SH-SY5Y (cell line): ENCODE results near the gene TEX19.

Source experiments
- GATA2 ChIP-seq: IDR thresholded peaks from 2 replicates; pipeline ENCODE4 v1.6.1; 2011; ENCODE audit warnings: mild to moderate bottlenecking, low read depth, low read length
- GATA3 ChIP-seq: IDR thresholded peaks from 2 replicates; pipeline ENCODE4 v1.6.1; 2011; ENCODE audit warnings: low read depth, mild to moderate bottlenecking, low read length, moderate library complexity

Gene TEX19

DNA sequence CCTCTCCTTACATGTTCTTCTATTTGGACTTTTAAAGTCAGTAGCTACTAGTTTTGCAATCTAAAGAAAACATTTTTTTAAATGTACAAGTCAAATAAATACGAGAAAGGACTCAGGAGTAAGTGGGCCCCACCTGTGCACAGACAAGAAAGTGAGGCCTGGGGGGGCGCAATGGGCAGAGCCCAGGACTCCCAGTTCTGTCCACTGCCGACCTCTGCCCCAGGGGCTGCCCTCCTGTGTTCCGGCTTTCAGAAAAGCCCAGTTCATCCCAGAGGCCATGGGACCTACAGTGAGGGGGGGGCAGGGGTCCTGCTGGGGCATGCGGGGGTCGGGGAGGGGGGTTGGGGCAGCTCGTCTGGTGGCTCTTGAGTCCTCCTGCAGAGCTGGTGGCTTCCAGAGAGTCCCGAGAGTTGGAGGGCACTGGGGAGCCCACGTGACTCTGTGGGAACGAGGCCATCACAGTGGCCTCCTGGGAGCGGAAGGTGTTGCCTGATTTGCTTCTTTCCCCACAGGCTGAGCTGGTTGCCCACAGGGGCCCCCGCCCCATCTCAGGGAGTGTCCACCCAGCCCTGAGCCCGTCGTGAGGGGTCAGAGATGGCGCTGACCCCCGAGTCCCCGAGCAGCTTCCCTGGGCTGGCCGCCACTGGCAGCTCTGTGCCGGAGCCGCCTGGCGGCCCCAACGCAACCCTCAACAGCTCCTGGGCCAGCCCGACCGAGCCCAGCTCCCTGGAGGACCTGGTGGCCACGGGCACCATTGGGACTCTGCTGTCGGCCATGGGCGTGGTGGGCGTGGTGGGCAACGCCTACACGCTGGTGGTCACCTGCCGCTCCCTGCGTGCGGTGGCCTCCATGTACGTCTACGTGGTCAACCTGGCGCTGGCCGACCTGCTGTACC lies 14.9 kb downstream of the TEX19 start:
- TF ChIP-seq GATA2, result no peak
- TF ChIP-seq GATA3, result no peak

DNA sequence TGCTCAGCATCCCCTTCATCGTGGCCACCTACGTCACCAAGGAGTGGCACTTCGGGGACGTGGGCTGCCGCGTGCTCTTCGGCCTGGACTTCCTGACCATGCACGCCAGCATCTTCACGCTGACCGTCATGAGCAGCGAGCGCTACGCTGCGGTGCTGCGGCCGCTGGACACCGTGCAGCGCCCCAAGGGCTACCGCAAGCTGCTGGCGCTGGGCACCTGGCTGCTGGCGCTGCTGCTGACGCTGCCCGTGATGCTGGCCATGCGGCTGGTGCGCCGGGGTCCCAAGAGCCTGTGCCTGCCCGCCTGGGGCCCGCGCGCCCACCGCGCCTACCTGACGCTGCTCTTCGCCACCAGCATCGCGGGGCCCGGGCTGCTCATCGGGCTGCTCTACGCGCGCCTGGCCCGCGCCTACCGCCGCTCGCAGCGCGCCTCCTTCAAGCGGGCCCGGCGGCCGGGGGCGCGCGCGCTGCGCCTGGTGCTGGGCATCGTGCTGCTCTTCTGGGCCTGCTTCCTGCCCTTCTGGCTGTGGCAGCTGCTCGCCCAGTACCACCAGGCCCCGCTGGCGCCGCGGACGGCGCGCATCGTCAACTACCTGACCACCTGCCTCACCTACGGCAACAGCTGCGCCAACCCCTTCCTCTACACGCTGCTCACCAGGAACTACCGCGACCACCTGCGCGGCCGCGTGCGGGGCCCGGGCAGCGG lies 15.7 kb downstream of the TEX19 start:
- no peak for TF ChIP-seq GATA3
- TF ChIP-seq GATA2, result no peak

DNA sequence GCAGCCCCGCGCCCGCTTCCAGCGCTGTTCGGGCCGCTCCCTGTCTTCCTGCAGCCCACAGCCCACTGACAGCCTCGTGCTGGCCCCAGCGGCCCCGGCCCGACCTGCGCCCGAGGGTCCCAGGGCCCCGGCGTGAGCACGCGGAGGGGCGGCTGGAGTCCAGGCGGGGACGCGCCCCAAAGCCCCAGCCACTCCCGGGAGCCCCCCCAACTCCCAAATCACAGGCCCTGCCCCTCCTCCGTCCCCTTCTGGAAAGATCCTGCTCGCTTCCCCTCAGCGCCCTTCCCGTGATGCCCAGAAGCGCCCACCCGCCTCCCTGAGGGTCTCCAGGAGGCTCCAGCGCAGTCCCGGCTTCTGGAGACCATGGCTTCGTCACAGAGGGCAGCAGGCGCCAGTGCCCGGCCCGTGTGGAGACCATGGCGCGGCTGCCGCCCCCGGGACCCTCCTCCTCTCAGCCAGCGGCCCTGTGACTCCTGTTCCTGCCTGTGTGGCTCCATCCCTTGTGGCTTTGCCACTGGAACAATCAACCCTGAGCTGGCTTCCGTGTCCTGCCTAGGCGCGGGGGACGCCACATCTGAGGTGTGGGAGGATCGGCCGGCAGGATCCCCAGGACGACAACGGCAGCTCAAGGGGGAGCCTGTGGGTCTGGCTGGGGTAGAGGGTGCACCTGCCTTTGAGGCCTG lies 16.5 kb downstream of the TEX19 start:
- TF ChIP-seq GATA3 (no peak), GATA2 (no peak)

DNA sequence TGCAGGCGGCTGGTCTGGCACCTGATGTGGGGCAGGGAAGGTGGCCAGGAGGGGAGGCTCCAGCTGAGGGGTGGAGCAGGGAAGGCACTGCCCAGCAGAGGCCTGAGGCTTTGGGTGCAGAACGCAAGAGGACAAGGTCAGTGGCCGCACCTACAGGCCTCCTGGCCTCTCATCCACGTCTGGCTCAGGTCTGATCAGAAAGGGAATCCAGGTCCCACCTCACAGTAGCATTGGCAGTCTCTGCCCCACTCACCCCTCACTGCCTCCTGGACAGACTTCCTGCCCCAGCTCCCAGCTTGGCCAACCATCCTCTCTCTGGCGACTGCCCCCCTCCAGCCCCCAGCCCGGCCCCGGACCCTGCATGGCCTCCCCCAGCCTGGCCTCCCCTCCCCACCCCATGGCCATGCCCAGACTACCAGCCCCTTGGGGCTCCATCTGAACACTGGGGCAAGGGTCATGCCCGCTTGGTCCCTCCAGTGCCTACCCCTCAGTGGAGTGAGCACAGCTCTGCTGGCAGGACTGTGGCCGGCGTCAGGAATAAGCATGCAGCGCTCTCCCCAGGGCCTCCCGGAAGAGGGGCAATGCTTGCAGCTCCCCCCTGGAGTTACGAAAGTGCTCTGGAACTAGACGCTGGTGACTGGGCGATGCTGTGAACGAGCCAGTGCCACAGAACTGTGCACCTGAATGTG lies 17.1 kb downstream of the TEX19 start:
- TF ChIP-seq GATA2 (no peak), GATA3 (no peak)

DNA sequence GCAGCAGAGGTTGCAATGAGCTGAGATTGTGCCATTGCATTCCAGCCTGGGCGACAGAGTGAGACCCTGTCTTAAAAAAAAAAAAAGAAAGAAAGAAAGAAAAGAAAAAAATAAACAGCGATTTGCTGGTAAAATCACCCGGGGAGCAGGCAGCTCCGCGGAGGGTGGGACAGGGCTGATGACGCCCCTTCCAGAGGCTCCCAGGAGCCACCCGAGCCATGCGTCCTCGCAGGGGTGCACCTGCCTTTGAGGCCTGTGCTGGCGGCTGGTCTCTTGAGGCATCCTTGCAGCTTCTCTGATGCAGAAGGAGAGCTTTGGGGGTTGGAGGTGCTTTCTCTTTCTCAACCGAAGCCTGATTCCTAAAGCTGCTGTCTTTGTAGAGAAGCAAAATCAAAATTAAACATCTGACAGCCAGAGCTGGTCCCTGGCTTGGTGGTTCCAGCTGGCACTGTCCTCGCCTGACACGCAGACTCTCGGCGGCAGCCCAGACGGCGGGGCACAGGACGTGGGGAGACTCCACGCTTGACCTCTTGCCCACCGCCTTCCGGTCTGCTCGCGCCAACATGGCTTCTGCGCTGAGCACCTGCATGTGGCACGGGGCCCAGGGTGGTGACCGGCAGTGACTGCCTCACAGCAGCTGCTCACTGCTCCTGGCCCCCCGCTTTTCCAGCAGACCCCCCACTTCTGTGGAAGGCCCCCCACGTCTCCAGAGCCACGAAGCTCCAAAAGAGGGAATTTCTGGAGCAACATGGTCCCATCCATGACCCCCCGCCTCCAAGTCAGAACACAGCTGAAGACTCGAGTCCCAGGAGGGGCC lies 19.1 kb downstream of the TEX19 start:
- TF ChIP-seq GATA3, result no peak
- no peak for TF ChIP-seq GATA2

DNA sequence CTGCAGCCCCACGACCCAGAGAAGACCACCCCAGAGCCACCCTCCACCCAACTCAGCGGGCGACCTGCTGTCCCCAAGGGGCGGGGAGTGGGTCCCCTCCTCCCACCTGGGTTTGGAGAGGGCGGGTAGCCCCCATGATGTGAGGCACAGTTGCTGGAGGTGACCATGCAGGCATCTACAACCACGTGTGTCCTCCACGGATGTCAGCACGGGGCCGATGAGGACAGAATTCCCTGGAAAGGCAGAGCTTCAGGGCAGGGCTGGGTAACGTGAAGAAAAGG lies 19.6 kb downstream of the TEX19 start:
- TF ChIP-seq GATA2, result no peak

DNA sequence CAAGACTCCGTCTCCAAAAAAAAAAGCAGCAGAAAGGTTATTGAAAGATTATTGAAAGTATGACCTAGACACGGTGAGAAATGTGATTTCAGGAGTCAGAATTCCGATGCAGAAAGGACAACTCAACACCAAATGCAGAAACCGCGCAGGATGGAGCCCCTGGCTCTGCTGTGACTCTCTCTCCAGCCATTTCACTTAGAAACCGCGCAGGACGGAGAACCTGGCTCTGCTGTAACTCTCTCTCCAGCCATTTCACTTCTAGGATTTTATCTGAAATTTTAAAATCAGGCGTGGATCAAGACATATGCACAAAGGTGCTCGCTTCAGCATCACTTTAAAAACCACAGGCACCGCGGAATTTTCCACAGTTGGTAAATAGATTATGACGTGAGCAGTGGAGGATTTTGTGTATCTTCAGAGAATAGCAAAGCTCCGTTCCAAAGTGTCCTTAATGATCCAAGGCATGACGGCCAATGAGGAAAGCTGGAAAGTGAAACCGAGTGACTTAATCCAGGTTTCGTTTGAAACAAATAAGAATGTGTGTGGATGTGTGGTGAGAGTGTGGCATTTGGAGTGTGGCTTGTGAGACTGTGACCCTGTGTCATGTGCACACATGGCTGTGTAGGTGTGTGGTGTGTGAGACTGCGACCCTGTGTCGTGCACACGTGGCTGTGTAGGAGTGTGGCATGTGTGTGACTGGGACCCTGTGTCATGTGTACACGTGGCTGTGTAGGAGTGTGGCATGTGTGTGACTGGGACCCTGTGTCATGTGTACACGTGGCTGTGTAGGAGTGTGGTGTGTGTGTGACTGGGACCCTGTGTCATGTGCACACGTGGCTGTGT lies 22.0 kb downstream of the TEX19 start:
- TF ChIP-seq GATA2, result no peak
- TF ChIP-seq GATA3, result no peak

DNA sequence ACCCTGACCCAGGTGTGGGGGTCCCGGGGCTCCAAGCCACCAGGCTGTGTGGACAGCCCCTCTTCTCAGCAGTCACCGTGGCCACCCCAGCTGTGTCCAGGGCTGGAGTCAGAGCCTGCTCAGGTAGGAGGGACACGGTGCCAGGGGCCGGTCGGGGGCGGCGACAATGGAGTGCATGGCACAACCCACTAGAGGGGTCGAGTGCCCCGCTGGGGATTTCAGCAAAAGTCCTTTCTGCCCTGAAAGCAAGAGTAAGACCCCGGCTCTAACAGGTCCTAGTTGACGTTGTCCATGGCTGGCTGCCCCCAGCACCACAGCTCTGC lies 23.8 kb downstream of the TEX19 start:
- TF ChIP-seq GATA3, result no peak
- no peak for TF ChIP-seq GATA2

DNA sequence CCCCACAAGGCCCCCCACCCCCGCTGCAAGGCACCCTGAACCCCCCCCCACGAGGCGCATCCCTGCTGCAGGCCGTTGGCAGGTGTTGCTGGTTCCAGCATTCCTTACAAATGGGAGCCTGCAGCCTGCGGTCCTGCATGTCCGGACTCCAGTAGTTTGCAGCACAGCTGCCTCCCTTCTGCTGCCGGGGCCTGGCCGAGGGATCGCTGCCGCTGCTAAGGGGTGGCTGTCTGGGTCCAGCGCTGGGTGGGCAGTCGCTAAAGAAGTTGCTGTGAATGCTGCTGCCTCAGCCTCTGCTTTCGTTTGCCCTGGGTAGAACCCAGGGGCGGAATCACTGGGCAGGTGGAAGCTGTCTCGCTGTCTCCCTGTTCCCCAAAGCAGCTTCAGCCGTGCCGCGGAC lies 24.4 kb downstream of the TEX19 start:
- TF ChIP-seq GATA2, result no peak
- TF ChIP-seq GATA3, result no peak

DNA sequence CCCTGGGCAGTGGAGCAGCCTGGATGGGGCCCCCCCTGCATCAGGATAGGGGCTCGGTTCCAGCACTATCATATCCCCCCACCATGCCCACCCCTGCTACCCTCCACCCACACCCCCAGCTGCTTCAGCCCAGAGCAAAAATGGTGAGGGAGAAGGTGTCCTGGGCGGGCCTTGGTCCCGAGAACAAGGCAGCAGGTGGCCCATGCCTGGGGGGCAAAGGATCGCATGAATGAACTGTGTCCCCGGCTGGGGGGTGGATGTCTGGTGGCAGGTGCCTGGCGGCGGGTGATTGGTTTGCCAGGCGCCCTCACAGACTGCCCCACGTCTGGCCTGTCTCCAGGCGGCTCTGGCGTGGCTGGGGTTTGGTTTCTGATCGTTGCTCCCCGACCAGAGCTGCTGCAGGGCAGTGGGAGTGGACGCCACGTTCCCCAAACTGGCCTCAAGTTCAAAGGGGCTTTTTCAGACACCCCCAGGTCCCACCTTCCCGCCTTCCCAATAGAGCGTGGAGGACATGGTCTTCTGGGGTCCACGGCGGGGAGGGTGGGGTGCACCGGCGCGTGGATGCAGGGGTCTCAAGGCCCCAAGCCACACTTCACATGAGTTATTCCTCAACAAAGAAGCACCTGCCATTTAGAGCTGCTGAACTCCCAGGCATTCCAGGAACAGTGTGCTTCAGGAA lies 25.1 kb downstream of the TEX19 start:
- no peak for TF ChIP-seq GATA2
- TF ChIP-seq GATA3, result no peak

DNA sequence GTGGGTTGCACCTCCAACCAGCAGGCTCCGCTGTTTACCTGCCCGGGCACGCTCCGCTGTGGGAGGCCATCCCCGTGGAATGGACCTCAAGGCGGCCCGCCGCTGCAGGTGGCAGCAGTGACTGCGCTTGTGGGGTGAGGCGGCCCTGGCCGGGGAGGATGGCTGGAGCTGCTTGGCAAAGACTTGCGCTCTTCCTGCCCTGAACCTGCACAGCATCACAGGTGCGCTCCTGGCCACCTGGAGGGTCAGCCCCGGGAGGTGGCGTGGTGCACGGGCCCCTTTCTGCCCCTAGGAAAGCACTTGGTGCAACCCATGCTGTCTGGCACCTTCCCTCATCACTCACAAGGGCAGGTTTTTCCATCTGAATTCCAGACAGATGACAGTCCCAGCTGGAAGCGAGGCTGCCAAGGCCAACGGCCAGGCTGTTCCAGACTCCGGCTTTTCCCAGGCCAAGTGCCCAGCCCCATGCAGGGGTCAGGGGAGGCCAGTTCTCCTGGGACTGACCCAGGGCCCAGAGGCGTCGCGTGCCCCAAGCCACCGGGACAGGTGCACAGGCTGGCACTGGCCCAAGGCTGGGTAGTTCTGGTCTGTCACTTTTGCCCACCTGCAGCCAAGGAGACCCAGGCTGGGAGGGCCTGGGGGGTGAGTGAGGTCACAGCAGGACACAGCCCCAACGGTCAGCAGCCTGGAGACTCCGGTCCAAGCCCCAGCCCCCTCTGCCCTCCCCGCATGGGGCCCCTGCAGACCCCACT lies 25.9 kb downstream of the TEX19 start:
- TF ChIP-seq GATA3, result no peak
- no peak for TF ChIP-seq GATA2

DNA sequence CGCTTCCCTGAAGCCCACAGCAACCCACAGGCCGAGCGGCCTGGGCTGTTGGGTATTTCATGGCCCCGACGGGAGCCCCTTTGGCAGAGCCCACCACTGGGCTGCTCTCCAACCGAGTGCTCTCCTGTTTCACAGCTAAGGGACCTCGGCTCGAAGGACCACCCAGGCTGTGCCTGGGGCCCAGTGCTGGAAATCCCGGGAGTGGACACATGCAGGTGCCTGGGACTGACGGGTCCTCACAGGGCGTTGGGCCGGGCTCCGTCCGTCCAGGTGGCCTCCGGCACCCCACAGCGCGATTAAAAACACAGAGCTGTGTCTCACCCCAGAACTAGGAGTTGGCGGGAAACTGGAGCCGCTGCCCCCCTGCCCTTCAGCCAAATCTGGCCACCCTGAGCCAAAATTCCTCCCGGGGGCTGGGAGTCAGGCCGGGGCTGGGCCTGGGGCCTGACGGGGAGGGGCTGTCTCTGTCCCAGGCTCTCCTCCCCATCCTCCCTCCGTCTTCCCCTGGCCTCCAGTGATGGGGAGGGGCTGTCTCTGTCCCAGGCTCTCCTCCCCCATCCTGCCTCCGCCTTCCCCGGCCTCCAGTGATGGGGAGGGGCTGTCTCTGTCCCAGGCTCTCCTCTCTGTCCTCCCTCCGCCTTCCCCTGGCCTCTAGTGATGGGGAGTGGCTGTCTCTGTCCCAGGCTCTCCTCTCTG lies 26.7 kb downstream of the TEX19 start:
- no peak for TF ChIP-seq GATA2
- TF ChIP-seq GATA3, result no peak

DNA sequence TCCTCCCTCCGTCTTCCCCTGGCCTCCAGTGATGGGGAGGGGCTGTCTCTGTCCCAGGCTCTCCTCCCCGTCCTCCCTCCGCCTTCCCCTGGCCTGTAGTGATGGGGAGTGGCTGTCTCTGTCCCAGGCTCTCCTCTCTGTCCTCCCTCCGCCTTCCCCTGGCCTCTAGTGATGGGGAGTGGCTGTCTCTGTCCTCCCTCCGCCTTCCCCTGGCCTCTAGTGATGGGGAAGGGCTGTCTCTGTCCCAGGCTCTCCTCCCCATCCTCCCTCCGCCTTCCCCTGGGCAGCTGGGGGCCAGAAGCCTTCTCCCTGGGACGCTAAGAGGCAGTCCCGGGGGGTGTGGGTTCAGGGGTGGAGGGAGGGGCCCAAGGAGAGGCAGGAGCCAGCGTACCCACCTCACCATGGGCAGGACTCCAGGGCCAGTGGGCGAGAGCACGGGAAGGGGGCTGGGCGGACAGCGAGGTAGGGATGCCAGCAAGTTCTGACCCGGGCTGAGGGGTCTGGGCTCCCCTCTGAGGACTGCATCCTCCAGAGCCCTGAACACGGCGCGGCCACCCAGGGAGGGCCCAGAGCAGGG lies 27.3 kb downstream of the TEX19 start:
- TF ChIP-seq GATA2, result no peak
